GM20000 (cell line): ENCODE data around the gene IRF2.

Experiments
- DNase-seq: peaks from one replicate; pipeline ENCODE4 v3.0.0; 2012; ENCODE audit warnings: low spot score
- TF ChIP-seq, protein P1 (sequence below): IDR thresholded peaks from 2 replicates; pipeline ENCODE4 v1.5.1; 2012; ENCODE audit warnings: mild to moderate bottlenecking, control low read depth; ENCODE audit errors: extremely low read depth, missing control alignments

The IRF2 gene

DNA sequence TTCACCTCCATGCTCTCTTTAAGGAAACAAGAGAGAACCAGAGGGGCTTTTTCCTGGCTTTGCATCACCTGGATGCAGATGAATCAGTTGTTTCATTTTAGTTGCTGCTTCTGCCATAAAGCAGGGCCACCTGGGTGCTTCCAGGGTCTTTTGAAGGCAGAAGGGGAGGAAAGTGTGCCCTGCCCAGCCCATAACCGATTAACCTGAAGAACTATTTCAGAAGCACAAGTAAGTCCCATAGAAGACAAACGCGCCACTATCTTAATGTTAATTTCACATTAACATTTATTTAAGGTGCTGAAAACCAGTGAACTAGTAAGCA is 32.1 kb downstream of the IRF2 start:
- no peak for DNase-seq
- TF ChIP-seq, protein P1, sequence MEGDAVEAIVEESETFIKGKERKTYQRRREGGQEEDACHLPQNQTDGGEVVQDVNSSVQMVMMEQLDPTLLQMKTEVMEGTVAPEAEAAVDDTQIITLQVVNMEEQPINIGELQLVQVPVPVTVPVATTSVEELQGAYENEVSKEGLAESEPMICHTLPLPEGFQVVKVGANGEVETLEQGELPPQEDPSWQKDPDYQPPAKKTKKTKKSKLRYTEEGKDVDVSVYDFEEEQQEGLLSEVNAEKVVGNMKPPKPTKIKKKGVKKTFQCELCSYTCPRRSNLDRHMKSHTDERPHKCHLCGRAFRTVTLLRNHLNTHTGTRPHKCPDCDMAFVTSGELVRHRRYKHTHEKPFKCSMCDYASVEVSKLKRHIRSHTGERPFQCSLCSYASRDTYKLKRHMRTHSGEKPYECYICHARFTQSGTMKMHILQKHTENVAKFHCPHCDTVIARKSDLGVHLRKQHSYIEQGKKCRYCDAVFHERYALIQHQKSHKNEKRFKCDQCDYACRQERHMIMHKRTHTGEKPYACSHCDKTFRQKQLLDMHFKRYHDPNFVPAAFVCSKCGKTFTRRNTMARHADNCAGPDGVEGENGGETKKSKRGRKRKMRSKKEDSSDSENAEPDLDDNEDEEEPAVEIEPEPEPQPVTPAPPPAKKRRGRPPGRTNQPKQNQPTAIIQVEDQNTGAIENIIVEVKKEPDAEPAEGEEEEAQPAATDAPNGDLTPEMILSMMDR = no peak

DNA sequence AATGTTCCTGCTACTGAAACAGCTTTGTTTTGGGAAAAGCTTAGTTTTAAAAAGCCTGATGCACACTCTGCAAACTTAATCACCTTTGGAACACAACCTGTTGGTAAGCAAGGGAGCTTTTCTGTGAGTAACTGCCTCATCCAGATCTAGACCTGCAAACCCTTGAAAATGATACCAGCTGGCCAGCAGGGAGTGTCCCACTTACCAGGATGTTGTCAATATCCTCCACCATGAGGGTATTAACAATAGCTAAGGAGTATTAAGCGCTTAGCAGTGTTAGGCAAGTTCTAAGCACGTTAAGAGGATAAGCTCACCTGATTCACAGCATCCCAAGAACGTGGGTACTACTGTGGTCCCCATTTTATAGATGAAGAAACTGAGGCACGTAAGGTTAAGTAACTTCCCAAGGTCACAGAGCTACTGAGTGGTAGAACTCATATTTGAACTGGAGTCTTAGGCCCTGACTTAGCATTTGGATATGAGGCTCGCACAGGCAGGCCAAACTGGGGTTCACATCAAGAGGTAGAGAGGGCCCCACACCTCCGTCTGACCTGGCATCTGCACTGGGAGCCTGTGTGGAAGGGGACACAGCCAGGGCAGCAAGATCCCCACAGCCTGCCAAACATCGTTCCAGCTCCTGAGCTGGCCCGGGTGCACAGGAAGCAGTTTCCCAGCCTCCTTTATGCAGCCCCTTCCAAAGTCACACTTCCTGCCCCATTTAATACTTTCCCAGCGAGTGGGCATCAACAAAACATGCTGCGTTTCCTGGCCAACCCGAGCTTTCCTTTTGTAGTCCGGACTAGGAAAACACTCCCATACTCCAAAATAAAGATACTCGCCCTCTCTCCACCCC is 32.7 kb downstream of the IRF2 start:
- DNase-seq = no peak
- TF ChIP-seq, protein P1 = no peak

DNA sequence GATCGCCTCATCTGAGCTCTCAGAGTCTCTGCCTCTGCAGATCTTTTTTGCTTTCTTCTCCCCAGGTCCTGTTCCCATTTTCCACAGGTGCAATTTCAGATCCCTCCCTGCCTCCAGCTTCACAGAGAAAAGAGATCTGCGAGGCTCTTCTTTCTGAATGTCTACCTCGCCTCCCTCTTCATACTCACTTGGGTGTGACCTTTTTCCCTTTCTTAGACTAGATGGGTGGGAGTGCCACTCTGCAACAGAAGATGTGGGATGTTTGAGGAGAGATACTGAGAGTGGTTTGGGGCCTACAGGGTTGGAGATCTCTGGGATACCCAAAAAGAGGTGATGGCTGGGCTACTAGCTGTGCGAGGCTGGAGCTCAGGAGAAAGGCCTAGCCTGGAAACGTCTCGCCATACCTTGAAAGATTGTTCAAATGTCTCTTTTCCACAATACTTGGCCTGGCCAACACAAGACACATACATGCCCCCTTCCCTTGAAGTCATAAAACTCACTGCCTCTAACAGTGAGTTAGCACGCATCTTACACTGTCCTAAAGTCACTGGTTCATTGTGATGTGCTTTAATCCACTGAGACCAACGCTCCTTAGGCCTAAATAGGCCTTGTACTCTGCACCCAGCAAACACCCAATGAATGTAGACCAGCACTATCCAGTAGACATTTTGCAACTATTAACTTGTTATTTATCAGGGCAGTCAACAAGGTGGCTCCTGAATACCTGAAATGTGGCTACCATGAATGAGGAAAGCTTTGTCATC is 33.6 kb downstream of the IRF2 start:
- TF ChIP-seq, protein P1 = no peak
- DNase-seq = no peak

DNA sequence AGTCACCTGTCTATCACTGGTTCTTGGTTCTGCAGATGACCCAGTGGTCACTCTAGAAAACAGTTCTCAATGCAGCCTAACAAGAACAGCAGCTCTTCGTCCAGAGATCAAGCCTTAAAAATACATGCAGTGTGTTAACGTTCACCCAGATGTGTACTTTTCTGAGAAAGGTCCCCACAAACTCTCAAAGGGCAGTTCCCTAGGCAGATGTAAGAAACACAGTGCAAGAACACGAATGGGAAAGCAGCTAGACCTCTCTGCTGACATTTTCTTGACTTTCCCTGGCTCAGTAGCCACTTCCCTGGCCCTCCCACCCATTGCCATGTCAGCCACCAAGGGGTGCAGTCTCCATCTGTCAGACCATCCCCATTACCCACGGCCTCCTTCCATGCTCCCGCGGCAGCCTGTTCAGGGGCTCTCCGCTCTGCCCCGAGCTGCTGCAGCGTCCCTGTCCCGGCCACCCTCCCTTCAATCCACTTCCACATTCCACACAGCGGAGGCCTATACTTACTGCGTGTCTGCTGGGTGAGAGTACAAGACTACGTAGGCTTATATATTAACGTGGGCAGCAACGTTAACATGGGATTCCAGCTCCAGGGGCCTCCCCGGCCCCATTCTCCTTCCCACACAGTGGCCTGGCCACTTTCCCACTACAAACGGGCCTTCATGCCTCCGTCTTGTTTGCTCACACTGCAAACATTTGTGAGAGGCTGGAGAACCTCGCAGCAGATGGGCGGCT is 34.3 kb downstream of the IRF2 start:
- no peak for DNase-seq
- TF ChIP-seq, protein P1 = no peak

DNA sequence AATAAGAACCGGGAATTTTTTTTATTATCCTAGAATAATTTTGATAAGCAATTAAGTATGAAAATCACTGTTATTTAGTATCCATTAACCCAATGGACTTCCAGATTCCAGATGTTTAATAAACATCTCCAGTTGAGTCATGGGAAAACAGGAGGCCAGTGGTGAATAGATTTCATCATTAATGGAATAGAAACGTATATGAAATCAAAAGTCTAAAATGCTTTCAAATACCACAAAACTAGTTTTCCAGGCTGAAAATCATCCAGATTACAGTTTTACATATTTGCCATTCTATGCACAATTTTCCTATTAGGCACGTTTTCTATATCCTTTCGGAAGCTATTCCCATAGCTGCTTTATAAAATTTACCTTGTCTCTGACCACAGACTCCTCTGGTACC is 35.0 kb downstream of the IRF2 start:
- TF ChIP-seq, protein P1 = no peak
- no peak for DNase-seq

DNA sequence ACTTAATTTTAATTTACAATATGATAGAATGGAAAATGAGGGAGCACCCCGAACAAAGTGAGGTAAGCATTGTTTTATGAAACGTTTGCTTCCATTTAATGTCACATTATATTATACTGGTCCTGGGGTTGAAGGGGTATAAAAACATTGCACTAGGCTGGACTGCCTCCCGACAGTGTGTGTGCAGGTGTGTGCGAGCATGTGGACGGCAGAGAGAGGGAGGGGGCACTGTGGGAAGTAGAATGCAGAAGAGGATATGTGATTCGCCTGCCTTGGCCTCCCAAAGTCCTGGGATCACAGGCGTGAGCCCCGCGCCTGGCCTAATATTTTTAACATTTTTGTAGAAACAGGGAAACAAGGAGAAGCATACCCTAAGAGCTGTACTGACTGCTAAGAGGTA is 36.0 kb downstream of the IRF2 start:
- TF ChIP-seq, protein P1 = no peak
- no peak for DNase-seq
